CD4-positive, CD25-positive, alpha-beta regulatory T cell (primary cell): ENCODE measurements around the gene KCNJ5. TPM values are rescaled to one million over a fixed set of nuclear protein-coding genes. Genes with fewer than 3 reads are reported as not detected.
"Not testable (repeated sequence)": the region's sequence is repeated elsewhere in the genome, so short reads cannot be mapped to it uniquely, and the experiment has no call there.

Experiments used
- ATAC-seq, 2 donors: fragments of 150-1000 bp; cut with Tn5 transposase; one replicate each; pipeline ENCODE4 v1.10.0; 2021; ENCODE audit warnings: low read depth in 2 of 2, moderate number of reproducible peaks in 2 of 2, moderate library complexity in 1 of 2
- DNase-seq, 3 donors: peaks; one replicate each; pipeline versions ENCODE4 v3.0.0 to v3.0.0-alpha.2; 2012 to 2022; ENCODE audit warnings: mixed read lengths in 1 of 3
- H3K27ac ChIP-seq: one replicate; pipeline ENCODE4 v1.7.0; 2013; ENCODE audit warnings: mild to moderate bottlenecking, low read length; ENCODE audit not compliant: insufficient read depth, poor library complexity, severe bottlenecking
- H3K27me3 ChIP-seq: one replicate; pipeline ENCODE4 v1.7.0; 2013; ENCODE audit warnings: low read length; ENCODE audit not compliant: control insufficient read depth, insufficient read depth
- H3K36me3 ChIP-seq: one replicate; pipeline ENCODE4 v1.7.0; 2013; ENCODE audit warnings: mild to moderate bottlenecking, low read length, moderate library complexity; ENCODE audit not compliant: control insufficient read depth, insufficient read depth
- H3K4me1 ChIP-seq: 2 replicates; pipeline ENCODE4 v1.7.0; 2013; ENCODE audit warnings: mild to moderate bottlenecking, low read length; ENCODE audit not compliant: insufficient read depth, control insufficient read depth, poor library complexity, severe bottlenecking
- H3K4me3 ChIP-seq: one replicate; pipeline ENCODE4 v1.7.0; 2013; ENCODE audit warnings: low read depth, mild to moderate bottlenecking, low read length, moderate library complexity
- H3K9me3 ChIP-seq, 2 experiments: 1 replicate in 1 of 2; 2 replicates in 1 of 2; pipeline ENCODE4 v1.7.0; 2013; ENCODE audit warnings: low read length in 2 of 2, mild to moderate bottlenecking in 1 of 2, moderate library complexity in 1 of 2; ENCODE audit not compliant: control insufficient read depth in 2 of 2
- H3K27ac Mint-ChIP-seq, 3 donors: one replicate each; pipeline ENCODE4 v1.8.0; 2020 to 2022; ENCODE audit warnings: mild to moderate bottlenecking in 3 of 3, mixed read lengths in 3 of 3, moderate library complexity in 2 of 3
- H3K27me3 Mint-ChIP-seq: one replicate; pipeline ENCODE4 v1.8.0; 2022; ENCODE audit warnings: mild to moderate bottlenecking, mixed read lengths
- H3K36me3 Mint-ChIP-seq: one replicate; pipeline ENCODE4 v1.8.0; 2020; ENCODE audit warnings: mixed read lengths
- H3K4me1 Mint-ChIP-seq, 4 donors: one replicate each; pipeline ENCODE4 v1.8.0; 2020 to 2022; ENCODE audit warnings: mixed read lengths in 4 of 4, mild to moderate bottlenecking in 1 of 4
- H3K4me3 Mint-ChIP-seq, 4 donors: one replicate each; pipeline ENCODE4 v1.8.0; 2020 to 2022; ENCODE audit warnings: mild to moderate bottlenecking in 4 of 4, mixed read lengths in 4 of 4, moderate library complexity in 3 of 4
- H3K9me3 Mint-ChIP-seq, 7 donors: one replicate each; pipeline ENCODE4 v1.8.0; 2020 to 2022; ENCODE audit warnings: mixed read lengths in 7 of 7, mild to moderate bottlenecking in 3 of 7, moderate library complexity in 2 of 7
- polyA plus RNA-seq, 4 donors: library from polyadenylated mRNA; unstranded; fragments of 300-500 nt; fragmentation: Illumina TruSeq; gene quantifications; one replicate each; pipeline ENCODE4 v1.2.3, GENCODE V29; 2021
- total RNA-seq: library from RNA; stranded (reverse); gene quantifications from one replicate; pipeline ENCODE4 v1.2.3, GENCODE V29; 2022

KCNJ5 gene
- total and polyA plus RNA-seq, 5 donors from 2014 or later = not detected

DNA sequence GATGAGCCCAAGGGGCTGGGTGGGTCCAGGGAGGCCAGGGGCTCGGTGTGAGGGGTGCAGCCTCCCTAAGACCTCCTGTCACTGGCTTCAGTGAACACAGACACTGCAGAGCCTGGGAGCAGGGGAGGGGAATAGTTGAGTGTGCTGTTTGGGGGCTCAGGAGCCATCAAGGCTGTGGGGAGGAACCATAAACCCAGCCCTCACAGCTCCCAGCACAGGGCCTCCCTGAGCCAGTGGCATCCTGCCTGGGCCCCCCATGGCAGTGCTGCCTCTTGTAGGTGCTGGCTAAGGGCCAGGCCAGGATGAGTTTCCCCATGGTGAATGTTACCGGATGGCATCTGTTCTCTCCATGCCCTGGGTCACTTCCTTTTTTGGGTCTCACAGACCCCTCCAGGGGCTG lies 25.5 kb downstream of the KCNJ5 start:
- Histone ChIP-seq H3K36me3 (no peaks in the 10 kb centered on the region), H3K27me3 (no peaks in the 10 kb centered on the region), H3K4me3 (no peak overlapping the region), H3K4me1 (no peaks in the 10 kb centered on the region), H3K27ac (no peak overlapping the region), H3K9me3 (no peaks in the 10 kb centered on the region)
- ATAC-seq (no peak), DNase-seq (no peak)
- Mint-ChIP-seq H3K9me3 (no peaks in the 10 kb centered on the region), H3K4me1 (peaks cover 0 to 4% (median 2%) of the 10 kb centered on the region in 4 donors), H3K4me3 (no peak overlapping the region), H3K36me3 (no peaks in the 10 kb centered on the region), H3K27ac (no peak overlapping the region), H3K27me3 (peaks cover 17% of the 10 kb centered on the region)

DNA sequence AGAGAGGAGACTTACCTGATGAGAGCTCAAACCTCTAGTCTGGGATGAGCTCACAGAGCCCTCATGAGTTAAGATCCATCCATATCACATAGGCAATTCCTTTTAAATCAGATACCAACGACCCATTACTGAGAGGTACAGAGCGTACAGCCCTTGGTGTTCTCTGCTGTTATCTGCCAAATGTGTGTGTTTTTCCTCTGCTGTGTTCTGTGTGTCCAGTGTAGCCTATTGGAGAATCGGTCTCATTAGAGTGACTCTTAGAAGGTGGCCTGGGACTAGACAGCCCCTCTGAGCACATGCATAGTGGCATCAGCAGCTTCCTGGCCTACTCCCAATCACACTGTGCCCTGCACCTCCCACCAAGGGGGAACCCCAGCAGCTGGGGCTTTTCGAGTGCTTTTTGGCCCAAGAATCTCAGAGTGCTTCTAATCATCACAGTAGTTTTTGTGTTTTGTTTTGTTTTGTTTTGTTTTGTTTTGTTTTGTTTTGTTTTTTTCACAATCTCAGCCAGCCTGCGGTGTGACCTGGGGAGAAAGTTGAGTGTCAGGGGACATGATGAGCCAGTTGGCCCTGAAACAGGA lies 26.1 kb downstream of the KCNJ5 start:
- no peak overlapping the region for H3K4me3 Mint-ChIP-seq
- no peaks in the 10 kb centered on the region for H3K36me3 ChIP-seq
- H3K9me3 Mint-ChIP-seq = no peaks in the 10 kb centered on the region
- peaks cover 0 to 4% (median 2%) of the 10 kb centered on the region in 4 donors for H3K4me1 Mint-ChIP-seq
- H3K4me3 ChIP-seq = no peak overlapping the region
- no peaks in the 10 kb centered on the region for H3K9me3 ChIP-seq
- H3K4me1 ChIP-seq = no peaks in the 10 kb centered on the region
- no peak for DNase-seq
- H3K27me3 ChIP-seq = no peaks in the 10 kb centered on the region
- no peak overlapping the region for H3K27ac Mint-ChIP-seq
- ATAC-seq = no peak
- H3K27me3 Mint-ChIP-seq = peaks cover 15% of the 10 kb centered on the region
- no peaks in the 10 kb centered on the region for H3K36me3 Mint-ChIP-seq
- no peak overlapping the region for H3K27ac ChIP-seq

DNA sequence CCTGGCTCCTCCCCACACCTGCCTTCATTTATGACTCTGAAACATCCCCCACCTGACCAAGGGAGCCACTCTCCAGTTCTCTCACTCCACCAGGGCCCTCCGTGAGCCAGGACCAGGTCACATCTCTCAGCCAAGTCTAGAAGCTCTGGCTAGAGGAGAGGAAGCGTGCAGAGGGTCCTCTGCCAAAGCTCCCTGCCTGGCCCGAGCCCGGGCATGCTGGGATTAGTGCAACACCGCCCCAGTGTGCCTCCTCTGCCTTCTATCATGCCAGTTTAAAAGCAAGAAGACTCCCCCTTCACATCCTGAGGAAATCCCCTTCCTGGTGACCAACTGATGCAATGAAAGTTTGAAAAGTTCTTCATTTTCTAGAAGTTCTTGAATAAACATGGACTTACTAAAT lies 28.1 kb downstream of the KCNJ5 start:
- peaks cover 11% of the 10 kb centered on the region for H3K27me3 Mint-ChIP-seq

DNA sequence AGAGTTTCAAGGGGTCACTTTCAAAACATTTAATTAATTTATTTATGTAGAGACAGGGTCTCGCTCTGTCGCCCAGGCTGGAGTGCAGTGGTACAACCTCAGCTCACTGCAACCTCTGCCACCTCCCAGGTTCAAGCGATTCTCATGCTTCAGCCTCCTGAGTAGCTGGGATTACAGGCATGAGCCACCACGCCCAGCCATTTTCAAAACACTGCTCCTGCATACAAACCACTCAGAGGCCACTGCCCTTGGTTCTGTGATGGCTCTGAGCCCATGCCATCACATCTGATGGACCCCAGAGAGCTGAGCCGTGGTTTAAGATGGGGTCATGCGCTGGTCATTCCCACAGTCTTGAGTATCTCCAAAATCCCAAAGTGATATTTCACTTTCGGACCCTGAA lies 28.5 kb downstream of the KCNJ5 start:
- not testable (repeated sequence) for DNase-seq, H3K9me3 ChIP-seq, H3K27me3 ChIP-seq, H3K4me3 ChIP-seq, H3K4me3 Mint-ChIP-seq, H3K9me3 Mint-ChIP-seq, ATAC-seq, H3K27ac Mint-ChIP-seq, H3K4me1 ChIP-seq, H3K36me3 ChIP-seq, H3K27ac ChIP-seq, H3K36me3 Mint-ChIP-seq, H3K4me1 Mint-ChIP-seq
- peaks cover 11% of the 10 kb centered on the region for H3K27me3 Mint-ChIP-seq

More for the DNA sequence above, 28.1 kb downstream of the KCNJ5 start:
- Histone ChIP-seq H3K9me3 (no peaks in the 10 kb centered on the region), H3K4me3 (no peak overlapping the region), H3K4me1 (no peaks in the 10 kb centered on the region), H3K36me3 (no peaks in the 10 kb centered on the region), H3K27ac (no peak overlapping the region), H3K27me3 (no peaks in the 10 kb centered on the region)
- DNase-seq (no peak), ATAC-seq (no peak)
- peaks cover 0 to 1% (median 0%) of the 10 kb centered on the region in 7 donors for H3K9me3 Mint-ChIP-seq
- no peak overlapping the region for H3K27ac Mint-ChIP-seq
- no peaks in the 10 kb centered on the region for H3K36me3 Mint-ChIP-seq
- H3K4me3 Mint-ChIP-seq = no peak overlapping the region
- H3K4me1 Mint-ChIP-seq = peaks cover 0 to 4% (median 2%) of the 10 kb centered on the region in 4 donors

DNA sequence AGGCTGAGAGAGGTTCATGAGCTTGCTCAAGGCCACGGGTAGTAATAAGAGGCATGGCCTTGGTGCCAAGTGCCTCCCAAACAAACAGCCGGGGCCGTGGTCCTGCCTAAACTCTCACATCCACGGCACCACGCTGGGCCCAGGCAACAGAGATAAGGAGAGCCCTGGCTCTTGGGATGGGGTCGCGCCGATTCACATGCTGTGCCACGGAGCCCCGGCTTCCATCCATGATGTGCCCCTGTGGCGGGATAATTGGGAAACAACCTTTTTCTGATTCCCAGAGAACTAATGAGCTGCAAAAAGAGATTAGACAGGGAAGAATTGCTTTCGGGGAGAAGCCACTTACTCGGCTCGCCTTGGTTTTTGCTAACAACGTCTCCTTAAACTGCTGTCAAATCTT lies 29.5 kb downstream of the KCNJ5 start:
- Histone ChIP-seq H3K4me1 (no peaks in the 10 kb centered on the region), H3K9me3 (no peaks in the 10 kb centered on the region), H3K36me3 (no peaks in the 10 kb centered on the region), H3K4me3 (no peak overlapping the region), H3K27me3 (no peaks in the 10 kb centered on the region), H3K27ac (no peak overlapping the region)
- no peak for DNase-seq
- Mint-ChIP-seq H3K4me3 (no peak overlapping the region), H3K9me3 (peaks cover 0 to 1% (median 0%) of the 10 kb centered on the region in 7 donors), H3K27me3 (peaks cover 11% of the 10 kb centered on the region), H3K27ac (no peak overlapping the region), H3K4me1 (peaks cover 0 to 4% (median 2%) of the 10 kb centered on the region in 4 donors), H3K36me3 (no peaks in the 10 kb centered on the region)
- no peak for ATAC-seq

DNA sequence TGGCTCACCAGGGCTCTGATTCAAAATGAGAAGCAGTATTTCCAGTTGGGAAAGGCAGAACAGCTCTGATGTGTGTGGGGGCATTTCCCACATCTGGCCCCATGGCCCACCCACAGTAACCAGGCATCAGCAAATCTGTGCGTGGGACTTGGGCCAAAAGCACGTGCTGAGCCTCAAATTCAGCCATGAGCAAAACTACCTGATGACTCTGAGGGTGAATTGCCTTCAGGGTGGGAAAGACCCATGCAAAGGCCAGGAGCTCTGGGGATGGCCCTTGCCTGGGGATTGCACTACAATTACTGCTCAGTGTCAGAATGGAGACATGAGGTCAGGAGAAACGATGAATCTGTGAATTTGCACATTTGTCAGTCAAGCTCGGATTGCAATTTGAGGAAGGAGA lies 30.6 kb downstream of the KCNJ5 start:
- H3K4me1 Mint-ChIP-seq = peaks cover 0 to 4% (median 2%) of the 10 kb centered on the region in 4 donors

DNA sequence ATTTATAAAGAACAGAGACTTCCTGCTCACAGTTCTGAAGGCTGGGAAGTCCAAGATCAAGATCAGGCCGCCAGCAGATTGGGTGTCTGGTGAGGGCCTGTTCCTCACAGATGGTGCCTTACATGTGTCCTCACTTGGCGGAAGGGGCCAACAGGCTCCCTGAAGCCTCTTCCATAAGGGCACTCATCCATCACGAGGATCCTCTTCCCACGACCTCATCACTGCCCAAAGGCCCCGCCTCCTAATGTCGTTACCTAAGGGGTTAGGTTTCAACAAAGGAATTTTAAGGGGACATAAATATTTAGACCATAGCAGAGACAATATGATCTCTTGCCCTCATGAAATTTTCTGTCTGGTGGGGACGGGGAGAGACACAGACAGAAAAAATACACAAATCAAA lies 32.9 kb downstream of the KCNJ5 start:
- Histone ChIP-seq H3K27me3 (no peaks in the 10 kb centered on the region), H3K4me1 (no peaks in the 10 kb centered on the region), H3K36me3 (no peaks in the 10 kb centered on the region), H3K9me3 (no peaks in the 10 kb centered on the region), H3K27ac (no peak overlapping the region), H3K4me3 (no peak overlapping the region)
- Mint-ChIP-seq H3K27ac (no peak overlapping the region), H3K36me3 (no peaks in the 10 kb centered on the region), H3K4me3 (no peak overlapping the region), H3K9me3 (peaks cover 0 to 1% (median 0%) of the 10 kb centered on the region in 7 donors), H3K4me1 (peaks cover 0 to 9% (median 3%) of the 10 kb centered on the region in 4 donors), H3K27me3 (peaks cover 11% of the 10 kb centered on the region)
- no peak for DNase-seq
- no peak for ATAC-seq

More for the DNA sequence above, 30.6 kb downstream of the KCNJ5 start:
- Histone ChIP-seq H3K36me3 (no peaks in the 10 kb centered on the region), H3K4me1 (no peaks in the 10 kb centered on the region), H3K27ac (no peak overlapping the region), H3K4me3 (no peak overlapping the region), H3K27me3 (no peaks in the 10 kb centered on the region), H3K9me3 (no peaks in the 10 kb centered on the region)
- H3K4me3 Mint-ChIP-seq = no peak overlapping the region
- peaks cover 0 to 1% (median 0%) of the 10 kb centered on the region in 7 donors for H3K9me3 Mint-ChIP-seq
- no peak overlapping the region for H3K27ac Mint-ChIP-seq
- peaks cover 13% of the 10 kb centered on the region for H3K27me3 Mint-ChIP-seq
- H3K36me3 Mint-ChIP-seq = no peaks in the 10 kb centered on the region
- no peak for ATAC-seq
- no peak for DNase-seq

DNA sequence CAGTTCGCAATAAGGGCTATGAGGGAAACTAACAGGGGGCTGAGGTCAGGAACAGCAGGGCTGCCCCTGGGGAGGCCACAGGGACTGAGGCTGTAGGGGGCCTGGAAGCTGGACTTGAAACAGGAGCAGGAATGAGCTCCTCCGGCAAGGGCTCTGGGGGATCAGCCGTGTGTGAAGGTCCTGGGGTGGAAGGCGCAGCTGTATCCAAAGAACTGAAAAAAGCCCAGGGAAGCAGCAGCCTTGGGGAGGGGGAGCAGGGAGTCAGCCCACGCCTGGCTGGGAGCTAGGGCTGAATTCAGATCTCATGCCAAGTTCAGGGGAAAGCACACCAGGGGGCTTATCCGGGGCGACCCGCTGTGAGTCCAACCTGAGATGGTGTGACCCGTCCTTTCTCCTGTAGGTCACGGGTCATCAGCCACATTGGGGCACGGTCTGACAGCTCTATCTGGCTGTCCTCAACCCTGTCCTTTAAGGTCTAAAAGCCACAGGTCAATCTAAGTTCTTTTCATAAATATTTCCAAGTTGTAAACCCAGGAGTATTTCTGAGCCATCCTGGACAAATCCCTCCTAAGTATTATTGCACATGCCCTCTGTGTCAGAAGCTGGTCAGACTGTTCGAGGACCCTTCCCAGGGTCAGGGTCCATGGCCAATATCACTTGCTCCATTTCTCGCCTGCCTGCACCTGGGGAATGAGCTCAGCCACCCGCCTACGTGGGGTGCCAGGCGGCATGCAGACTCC lies 33.5 kb downstream of the KCNJ5 start:
- Histone ChIP-seq H3K27me3 (no peaks in the 10 kb centered on the region), H3K9me3 (no peaks in the 10 kb centered on the region), H3K27ac (no peak overlapping the region), H3K4me1 (no peaks in the 10 kb centered on the region), H3K36me3 (no peaks in the 10 kb centered on the region), H3K4me3 (no peak overlapping the region)
- H3K9me3 Mint-ChIP-seq = peaks cover 0 to 1% (median 0%) of the 10 kb centered on the region in 7 donors
- H3K4me1 Mint-ChIP-seq = peaks cover 0 to 14% (median 4%) of the 10 kb centered on the region in 4 donors
- H3K27ac Mint-ChIP-seq = no peak overlapping the region
- no peak for DNase-seq
- no peaks in the 10 kb centered on the region for H3K36me3 Mint-ChIP-seq
- no peak for ATAC-seq
- no peak overlapping the region for H3K4me3 Mint-ChIP-seq
- H3K27me3 Mint-ChIP-seq = peaks cover 11% of the 10 kb centered on the region
